ENCODE results near the gene ATG4B. TPM values are rescaled to one million over a fixed set of nuclear protein-coding genes. Genes with fewer than 3 reads are reported as not detected.

The ATG4B gene
- total and polyA plus RNA-seq, 2 of the 4 experiments (the other 2 are of a cell fraction) = 113 to 146 TPM

GRCh38 chr2:241673797-241674725, 36.6 kb downstream of the ATG4B start:
- H3K9me3 ChIP-seq (ENCODE audit: control insufficient read depth, insufficient read depth, low read length) = no peaks in the 10 kb centered on the region
- dilution Hi-C loops (cut with HindIII; ENCODE audit: low sequenced_read_pairs, unreplicated experiment) (no loop called here), in situ Hi-C loops (cut with MboI; ENCODE audit: low sequenced_read_pairs) (loop anchor here (25.0 kb wide), 1 partner anchor 812 kb away; the partner anchor contains the start of gene AGXT), intact Hi-C loops (cut with micrococcal nuclease) (no loop called here)
- H2BK20ac ChIP-seq (ENCODE audit: low read depth, low read length) = no peak overlapping the region
- peaks cover 0 to 12% of the 10 kb centered on the region in 2 experiments; a peak in 2 of 4 replicates for H3K79me1 ChIP-seq (ENCODE audit: low read depth in 1 of 2, low read length in 2 of 2)
- H2BK120ac ChIP-seq (ENCODE audit: low read depth, low read length) = no peak overlapping the region
- H3K4me1 ChIP-seq (ENCODE audit: control insufficient read depth, insufficient read depth, low read length) = no peaks in the 10 kb centered on the region
- WGBS, 2 experiments (ENCODE audit: extremely low coverage in 2 of 2, insufficient read length in 1 of 2) = 91% methylated on average over 9 of the region's 21 CpGs; no CpG with 5 or more reads in 1 of the 2 experiments
- no peak overlapping the region for H3K4me2 ChIP-seq (ENCODE audit: low read depth, low read length)
- no peak overlapping the region for H4K91ac ChIP-seq (ENCODE audit: insufficient read depth, low read depth, low read length)
- 0 out of 2 replicates have a peak, but pooled peaks cover 4% of the 10 kb centered on the region for H4K20me1 ChIP-seq (ENCODE audit: insufficient read depth, low read length)
- BruUV-seq (replicated peaks) = no TSS peak
- no peak overlapping the region for H2BK5ac ChIP-seq (ENCODE audit: low read depth, low read length, poor library complexity, severe bottlenecking)
- peak overlapping the region; percentile 76 for H2AK9ac ChIP-seq (replicated peaks; ENCODE audit: low read depth, low read length, poor library complexity)
- H3K36me3 ChIP-seq (ENCODE audit: control insufficient read depth, insufficient read depth, low read length) = peaks cover 67% of the 10 kb centered on the region
- no peak overlapping the region; the same call in 1 of the 2 replicates for H3K27ac ChIP-seq (ENCODE audit: insufficient read depth, low read length)
- H2AK5ac ChIP-seq (ENCODE audit: low read depth, low read length) = no peak overlapping the region
- no peak overlapping the region for H3K4me3 ChIP-seq (ENCODE audit: insufficient read depth, low read depth, low read length)
- H2BK15ac ChIP-seq (ENCODE audit: low read depth, low read length) = no peak overlapping the region
- no peak overlapping the region for H3K14ac ChIP-seq (replicated peaks; ENCODE audit: low read depth, low read length)
- H3K9ac ChIP-seq (ENCODE audit: low read depth, low read length) = no peak overlapping the region
- ATAC-seq (ENCODE audit: low read depth) (peak; percentile 35), DNase-seq (no peak)
- H3K4ac ChIP-seq (ENCODE audit: low read depth, low read length) = no peak overlapping the region
- no peak overlapping the region for H2AFZ ChIP-seq (replicated peaks; ENCODE audit: low read length, poor library complexity)
- no peaks in the 10 kb centered on the region for H3K9me1 ChIP-seq (ENCODE audit: insufficient read depth, low read length)
- H4K8ac ChIP-seq (ENCODE audit: low read depth in 2 of 2, low read length in 2 of 2) = no peak overlapping the region
- ChIA-PET CTCF (no interaction called here), POLR2A (ENCODE audit: unreplicated experiment) (no interaction called here)
- no peaks in the 10 kb centered on the region for H3K27me3 ChIP-seq (ENCODE audit: control insufficient read depth, insufficient read depth, low read length)
- H3K56ac ChIP-seq (ENCODE audit: extremely low read depth, insufficient read depth, low read length) = no peak overlapping the region
- no peak overlapping the region for H3K23ac ChIP-seq (ENCODE audit: low read depth, low read length)
- no peak overlapping the region for H3K18ac ChIP-seq (ENCODE audit: low read depth, low read length)
- no peak overlapping the region for H4K5ac ChIP-seq (ENCODE audit: low read depth, low read length)
- TF ChIP-seq MXI1 (IDR thresholded peaks at IDR 0.05; ENCODE audit: borderline replicate concordance, low read depth, low read length) (no peak), CEBPB (IDR thresholded peaks at IDR 0.05; ENCODE audit: low read depth, low read length) (no peak), MAFK (IDR thresholded peaks at IDR 0.05; ENCODE audit: low read depth, low read length) (no peak), SMC3 (IDR thresholded peaks at IDR 0.05; ENCODE audit: low read depth, low read length) (no peak), FOS (IDR thresholded peaks at IDR 0.05; ENCODE audit: low read depth, low read length) (no peak), RCOR1 (IDR thresholded peaks at IDR 0.05; ENCODE audit: insufficient replicate concordance, low read length) (no peak), MAZ (IDR thresholded peaks at IDR 0.05; ENCODE audit: borderline replicate concordance, low read depth, low read length) (no peak), POLR2A (IDR thresholded peaks at IDR 0.05; ENCODE audit: low read depth, low read length) (no peak), BHLHE40 (IDR thresholded peaks at IDR 0.05; ENCODE audit: low read depth, low read length) (no peak), CHD1 (IDR thresholded peaks at IDR 0.05; ENCODE audit: low read depth, low read length) (no peak), NFE2L2 (IDR thresholded peaks at IDR 0.05; ENCODE audit: low read depth, low read length) (no peak), CTCF (conservative IDR thresholded peaks at IDR 0.05; ENCODE audit: low read depth, low read length) (no peak)
- TF ChIP-seq, protein P1, sequence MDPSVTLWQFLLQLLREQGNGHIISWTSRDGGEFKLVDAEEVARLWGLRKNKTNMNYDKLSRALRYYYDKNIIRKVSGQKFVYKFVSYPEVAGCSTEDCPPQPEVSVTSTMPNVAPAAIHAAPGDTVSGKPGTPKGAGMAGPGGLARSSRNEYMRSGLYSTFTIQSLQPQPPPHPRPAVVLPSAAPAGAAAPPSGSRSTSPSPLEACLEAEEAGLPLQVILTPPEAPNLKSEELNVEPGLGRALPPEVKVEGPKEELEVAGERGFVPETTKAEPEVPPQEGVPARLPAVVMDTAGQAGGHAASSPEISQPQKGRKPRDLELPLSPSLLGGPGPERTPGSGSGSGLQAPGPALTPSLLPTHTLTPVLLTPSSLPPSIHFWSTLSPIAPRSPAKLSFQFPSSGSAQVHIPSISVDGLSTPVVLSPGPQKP (IDR thresholded peaks at IDR 0.05; ENCODE audit: borderline replicate concordance, low read depth, low read length) = no peak
- TF ChIP-seq, protein P2, sequence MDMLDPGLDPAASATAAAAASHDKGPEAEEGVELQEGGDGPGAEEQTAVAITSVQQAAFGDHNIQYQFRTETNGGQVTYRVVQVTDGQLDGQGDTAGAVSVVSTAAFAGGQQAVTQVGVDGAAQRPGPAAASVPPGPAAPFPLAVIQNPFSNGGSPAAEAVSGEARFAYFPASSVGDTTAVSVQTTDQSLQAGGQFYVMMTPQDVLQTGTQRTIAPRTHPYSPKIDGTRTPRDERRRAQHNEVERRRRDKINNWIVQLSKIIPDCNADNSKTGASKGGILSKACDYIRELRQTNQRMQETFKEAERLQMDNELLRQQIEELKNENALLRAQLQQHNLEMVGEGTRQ (IDR thresholded peaks at IDR 0.05; ENCODE audit: low read depth, low read length) = no peak
